A673 (cell line): ENCODE data around the gene THAP4. TPM values are rescaled to one million over a fixed set of nuclear protein-coding genes. Genes with fewer than 3 reads are reported as not detected.

Experiments
- BruUV-seq: library from RNA; stranded (reverse); fragments of 400-500 nt; replicated peaks from 2 replicates; lab custom pipeline; 2021; lab: Mats Ljungman, UMichigan
- CTCF ChIA-PET: fragments of 300-600 bp; sonication (Branson Sonifier 250); formaldehyde crosslinking; loops from one replicate; lab custom pipeline; 2022; ENCODE audit warnings: antibody characterized with exemption; lab: Charles Lee
- POLR2A ChIA-PET: fragments of 300-600 bp; sonication (Branson Sonifier 250); formaldehyde crosslinking; loops from one replicate; lab custom pipeline; 2022; ENCODE audit warnings: antibody characterized with exemption; ENCODE audit not compliant: low non-redundant PET; lab: Charles Lee
- DNase-seq: peaks from one replicate; pipeline ENCODE4 v3.0.0-alpha.2; 2015; ENCODE audit warnings: low spot score
- H3K27ac ChIP-seq: fragments of 200-600 bp; sonication (generic); 2 replicates; pipeline ENCODE4 v1.5.1; 2016; ENCODE audit warnings: mixed run types, low read depth, mild to moderate bottlenecking, mixed read lengths, antibody characterized with exemption, low read length; ENCODE audit not compliant: poor library complexity, severe bottlenecking
- H3K27me3 ChIP-seq: fragments of 200-600 bp; sonication (generic); replicated peaks from 2 replicates; pipeline ENCODE4 v1.6.1; 2017; ENCODE audit warnings: mixed run types, low read depth, mild to moderate bottlenecking, mixed read lengths, antibody characterized with exemption, low read length; ENCODE audit not compliant: insufficient read depth, poor library complexity
- H3K36me3 ChIP-seq: fragments of 200-600 bp; sonication (generic); 2 replicates; pipeline ENCODE4 v1.6.1; 2016; ENCODE audit warnings: mixed run types, mild to moderate bottlenecking, mixed read lengths, antibody characterized with exemption, low read length; ENCODE audit not compliant: insufficient read depth, poor library complexity, severe bottlenecking
- H3K4me1 ChIP-seq: fragments of 200-600 bp; sonication (generic); 2 replicates; pipeline ENCODE4 v1.6.1; 2017; ENCODE audit warnings: mixed run types, mild to moderate bottlenecking, mixed read lengths, antibody characterized with exemption, low read length; ENCODE audit not compliant: insufficient read depth, poor library complexity, severe bottlenecking
- H3K4me3 ChIP-seq: fragments of 200-600 bp; sonication (generic); 2 replicates; pipeline ENCODE4 v1.5.1; 2016; ENCODE audit warnings: low read depth, mixed run types, mild to moderate bottlenecking, mixed read lengths, low read length; ENCODE audit not compliant: poor library complexity, severe bottlenecking
- H3K9me3 ChIP-seq: fragments of 200-600 bp; sonication (generic); 2 replicates; pipeline ENCODE4 v1.6.1; 2016; ENCODE audit warnings: mixed run types, low read depth, mild to moderate bottlenecking, mixed read lengths, antibody characterized with exemption, low read length; ENCODE audit not compliant: poor library complexity, severe bottlenecking
- CTCF ChIP-seq: fragments of 300-800, 200-600 bp; sonication (generic); conservative IDR thresholded peaks from 2 replicates; pipeline ENCODE4 v1.5.1; 2017; ENCODE audit warnings: low read depth, mild to moderate bottlenecking, antibody characterized with exemption, low read length, moderate library complexity, mixed read lengths
- EZH2 ChIP-seq: fragments of 200-600 bp; sonication (generic); IDR thresholded peaks from 2 replicates; pipeline ENCODE4 v1.6.1; 2017; ENCODE audit warnings: borderline replicate concordance, low read depth, mild to moderate bottlenecking, mixed read lengths, antibody characterized with exemption, low read length; ENCODE audit not compliant: poor library complexity, severe bottlenecking
- intact Hi-C: fragments of 100-400 bp; cut with micrococcal nuclease; formaldehyde crosslinking; loops from one replicate; pipeline ENCODE4 v1.10.0; 2022; ENCODE audit not compliant: unreplicated experiment
- total RNA-seq: library from RNA; stranded (reverse); gene quantifications from 2 replicates; pipeline ENCODE4 v1.2.3, GENCODE V29; 2021

THAP4 gene
- total RNA-seq, 1 experiment from 2014 or later, result 82.0 TPM

- no peaks in the 10 kb centered on the region for H3K27me3 ChIP-seq
- TF ChIP-seq EZH2 (no peak), CTCF (no peak)
- no peaks in the 10 kb centered on the region for H3K36me3 ChIP-seq
- H3K4me3 ChIP-seq, result peak overlapping the region; percentile 18
- CTCF ChIA-PET, result no interaction called here
- BruUV-seq, result no TSS peak
- intact Hi-C loops, result no loop called here
- H3K4me1 ChIP-seq, result peaks cover 50% of the 10 kb centered on the region
- H3K27ac ChIP-seq, result peak overlapping the region; percentile 80
- POLR2A ChIA-PET, result interaction anchor here (0.6 kb wide), 1 partner anchor 74 kb away, joined by 5 read pairs; the partner anchor contains the start of gene DTYMK
- DNase-seq, result peak; percentile 78
- no peaks in the 10 kb centered on the region for H3K9me3 ChIP-seq
Measured at GRCh38 chr2:241613017-241613780, 23.8 kb downstream of the THAP4 start.

- DNase-seq, result no peak
- ChIA-PET CTCF (no interaction called here), POLR2A (interaction anchor here (0.6 kb wide), 1 partner anchor 74 kb away, joined by 5 read pairs; the partner anchor contains the start of gene DTYMK)
- Histone ChIP-seq H3K9me3 (no peaks in the 10 kb centered on the region), H3K36me3 (no peaks in the 10 kb centered on the region), H3K4me1 (peaks cover 41% of the 10 kb centered on the region), H3K27ac (peak overlapping the region; percentile 80), H3K4me3 (no peak overlapping the region), H3K27me3 (no peaks in the 10 kb centered on the region)
- BruUV-seq, result no TSS peak
- intact Hi-C loops, result no loop called here
- TF ChIP-seq CTCF (no peak), EZH2 (no peak)
Measured at GRCh38 chr2:241612156-241613016, 24.6 kb downstream of the THAP4 start.

- Histone ChIP-seq H3K4me3 (no peak overlapping the region), H3K27me3 (no peaks in the 10 kb centered on the region), H3K27ac (peak overlapping the region; percentile 78), H3K9me3 (no peaks in the 10 kb centered on the region), H3K4me1 (peaks cover 38% of the 10 kb centered on the region), H3K36me3 (peaks cover 2% of the 10 kb centered on the region)
- no peak for DNase-seq
- intact Hi-C loops, result no loop called here
- no TSS peak for BruUV-seq
- TF ChIP-seq EZH2 (no peak), CTCF (no peak)
- ChIA-PET POLR2A (no interaction called here), CTCF (no interaction called here)
Measured at GRCh38 chr2:241611062-241611461, 25.9 kb downstream of the THAP4 start.
